Hepatocyte (in vitro differentiated cells): Measurements from ENCODE around the gene FAM20A.

ENCODE experiments used
- CTCF ChIP-seq: fragments of 200-600 bp; sonication (generic); IDR thresholded peaks from 2 replicates; pipeline ENCODE4 v1.5.1; 2016; ENCODE audit warnings: antibody characterized with exemption, mild to moderate bottlenecking; ENCODE audit not compliant: poor library complexity
- EZH2 ChIP-seq: fragments of 200-600 bp; sonication (generic); IDR thresholded peaks from 2 replicates; pipeline ENCODE4 v1.6.1; 2016; ENCODE audit warnings: antibody characterized with exemption, mild to moderate bottlenecking, borderline replicate concordance
- EZH2phosphoT487 ChIP-seq: fragments of 200-600 bp; sonication (generic); IDR thresholded peaks from one replicate; pipeline ENCODE4 v1.6.1; 2018; ENCODE audit warnings: antibody characterized with exemption, mild to moderate bottlenecking, low read depth, moderate library complexity; ENCODE audit not compliant: unreplicated experiment, severe bottlenecking

- no peak for TF ChIP-seq EZH2phosphoT487
- no peak for TF ChIP-seq CTCF
- TF ChIP-seq EZH2: no peak
These were observed 9.4 kb upstream of the FAM20A start for GRCh38 chr17:68610554-68610953.
